HG03095 (cell line): ENCODE measurements around the gene FGF14.
"Not testable (repeated sequence)": the region's sequence is repeated elsewhere in the genome, so short reads cannot be mapped to it uniquely, and the experiment has no call there.

Source experiments
- ATAC-seq: cut with Tn5 transposase; IDR thresholded peaks from one replicate; pipeline ENCODE4 v1.9.1; 2021; ENCODE audit warnings: moderate library complexity; ENCODE audit not compliant: unreplicated experiment

Gene FGF14

GRCh38 chr13:101892296-101892695 is 509.6 kb downstream of the FGF14 start:
- ATAC-seq: no peak

DNA sequence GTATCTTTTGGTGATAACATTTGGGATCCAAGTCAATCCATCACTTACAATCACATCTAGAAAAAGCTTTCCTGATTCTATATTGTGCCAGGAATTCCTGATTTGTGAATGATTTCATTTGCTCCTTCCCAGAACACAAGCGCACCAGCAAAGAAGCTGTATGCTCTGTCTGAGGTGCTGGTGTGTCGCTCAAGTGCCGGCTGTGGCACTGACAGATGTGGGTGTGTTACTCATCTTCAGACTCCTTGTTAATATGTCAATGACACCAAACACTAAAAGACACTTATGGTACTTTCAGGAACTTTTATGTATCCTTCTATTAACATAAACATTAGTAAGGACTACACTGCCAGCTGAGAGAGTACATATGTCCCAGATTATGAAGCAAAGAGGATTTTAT is 520.3 kb downstream of the FGF14 start:
- no peak for ATAC-seq

GRCh38 chr13:101880581-101880980 is 521.3 kb downstream of the FGF14 start:
- ATAC-seq: no peak

DNA sequence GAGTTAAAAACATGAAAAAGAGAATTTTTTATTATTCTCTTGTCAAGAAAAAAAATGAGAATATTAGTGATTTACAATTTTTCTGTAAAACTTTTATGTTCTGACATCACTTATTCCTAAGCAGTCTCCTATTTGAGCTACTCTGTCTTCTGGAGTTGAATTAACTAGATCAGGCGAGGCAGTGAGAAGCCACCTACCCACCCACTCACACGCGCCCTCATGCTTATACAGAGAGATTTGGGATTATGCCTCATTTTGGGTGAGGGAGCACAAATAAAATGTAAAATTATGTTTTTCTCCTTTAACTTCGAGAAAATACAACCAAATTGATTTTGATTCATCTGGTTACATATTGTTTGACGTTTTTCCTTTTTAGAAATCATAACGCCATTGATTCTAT is 524.9 kb downstream of the FGF14 start:
- ATAC-seq: no peak

DNA sequence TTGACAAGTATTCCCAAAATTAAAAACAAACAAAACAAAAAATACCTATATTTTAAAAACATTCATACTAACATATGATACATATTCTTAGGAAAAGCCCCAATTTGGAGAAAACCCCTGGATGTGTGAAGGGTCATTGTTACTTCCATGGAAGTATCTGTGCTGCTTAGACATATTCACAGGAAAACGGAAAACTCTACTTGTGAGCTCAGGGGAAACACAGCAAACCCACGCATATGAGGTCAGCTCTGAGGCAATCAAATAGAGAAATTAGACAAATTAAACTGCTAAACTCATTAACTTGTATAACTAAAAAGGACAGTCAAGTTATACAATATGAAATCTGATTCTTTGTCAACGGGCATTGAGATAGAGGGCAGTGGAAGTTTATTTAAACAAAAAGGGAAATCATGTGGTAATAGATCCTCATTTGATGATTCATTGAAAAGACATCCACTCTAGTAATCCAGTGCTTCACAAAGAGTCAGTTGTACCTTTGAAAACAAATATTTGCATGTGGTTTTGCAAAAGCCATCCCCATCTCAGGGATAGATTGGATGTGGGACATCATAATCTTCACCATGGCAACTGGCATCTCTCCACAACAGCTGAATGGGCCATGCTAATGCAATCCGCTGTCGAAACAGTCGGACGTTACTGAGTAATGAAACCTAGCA is 526.0 kb downstream of the FGF14 start:
- ATAC-seq: no peak

- no peak for ATAC-seq
Observed at GRCh38 chr13:101875091-101875490, 526.8 kb downstream of the FGF14 start.

GRCh38 chr13:101869553-101869952 is 532.3 kb downstream of the FGF14 start:
- peak; percentile 81 for ATAC-seq

- ATAC-seq: no peak
Observed at GRCh38 chr13:101868585-101869469, 533.0 kb downstream of the FGF14 start.

- no peak for ATAC-seq
Observed at GRCh38 chr13:101866889-101867581, 534.8 kb downstream of the FGF14 start.

DNA sequence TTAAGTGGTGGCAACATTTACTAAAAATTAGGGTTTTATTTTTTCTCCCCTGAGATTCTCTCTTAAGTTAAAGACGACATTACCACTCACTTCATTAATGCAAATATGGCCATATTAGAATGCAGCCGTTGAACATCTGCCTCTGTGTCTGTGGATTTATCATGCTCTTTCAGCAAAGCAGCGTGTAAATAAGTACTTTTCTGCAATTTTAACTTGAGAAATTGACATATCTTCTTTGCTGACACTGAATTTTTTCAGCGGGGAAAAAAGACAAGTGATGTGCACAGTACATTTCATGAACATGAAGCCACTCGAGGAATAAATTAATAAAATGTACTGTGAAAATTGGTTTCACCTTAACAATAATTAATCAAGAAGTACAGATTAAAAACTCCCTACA is 543.0 kb downstream of the FGF14 start:
- no peak for ATAC-seq

- ATAC-seq: no peak
Observed at GRCh38 chr13:101846701-101847100, 555.1 kb downstream of the FGF14 start.

DNA sequence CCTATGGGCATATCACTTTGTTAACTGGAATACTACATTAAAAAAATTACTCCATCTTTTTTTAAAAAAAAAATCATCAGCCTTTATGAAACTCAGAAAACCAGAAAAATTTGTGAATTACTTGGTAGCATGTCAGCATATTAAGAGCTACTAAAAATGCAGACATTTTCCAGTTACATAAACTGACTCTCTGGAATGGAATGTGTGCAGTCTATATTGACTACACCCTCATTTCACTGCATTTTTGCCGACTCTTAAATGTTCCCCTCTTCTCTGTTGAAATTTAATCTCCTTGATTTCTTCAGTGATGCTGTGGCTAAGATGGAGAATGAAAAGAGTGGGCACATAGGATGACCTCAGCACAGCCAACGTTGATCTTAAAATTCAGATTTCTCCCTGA is 555.6 kb downstream of the FGF14 start:
- no peak for ATAC-seq

DNA sequence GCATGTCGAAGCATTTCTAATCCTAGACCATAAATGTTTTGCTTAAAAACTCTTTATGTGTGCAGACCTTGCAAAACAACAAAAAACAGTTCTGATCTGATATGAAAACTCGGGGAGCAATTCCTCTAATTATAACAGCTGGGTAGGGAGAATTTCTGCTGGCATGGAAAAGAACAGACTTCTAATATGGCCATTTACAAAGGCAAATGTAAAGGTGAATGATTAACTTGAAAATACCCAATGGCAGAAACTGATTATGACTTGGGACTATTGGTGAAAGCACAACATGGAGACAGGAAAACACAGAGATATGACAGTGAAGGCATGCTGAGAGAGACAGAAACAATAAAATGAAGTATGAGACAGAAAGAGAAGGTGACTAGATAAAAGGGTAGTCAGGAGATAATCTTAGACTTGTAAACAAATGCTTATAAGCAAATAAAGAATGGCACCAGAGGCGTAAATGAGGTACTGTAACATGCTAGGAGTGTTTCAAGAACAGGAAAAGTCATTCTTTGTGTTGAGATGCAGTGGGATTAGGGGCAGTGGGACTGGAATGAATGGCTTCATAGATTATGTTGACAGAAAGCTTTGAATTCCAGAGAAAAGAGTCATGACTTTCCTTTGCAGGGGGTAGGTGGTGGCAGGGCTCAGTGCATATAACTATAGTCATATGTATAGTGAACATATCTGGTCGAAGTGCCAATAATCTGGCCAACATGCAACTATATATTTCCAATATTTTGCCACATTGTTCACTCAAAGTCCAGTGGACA is 556.4 kb downstream of the FGF14 start:
- ATAC-seq: no peak

- ATAC-seq: no peak
Observed at GRCh38 chr13:101841698-101842097, 560.1 kb downstream of the FGF14 start.

- ATAC-seq: no peak
Observed at GRCh38 chr13:101838323-101838722, 563.5 kb downstream of the FGF14 start.

- ATAC-seq: not testable (repeated sequence)
Observed at GRCh38 chr13:101837778-101838177, 564.1 kb downstream of the FGF14 start.

DNA sequence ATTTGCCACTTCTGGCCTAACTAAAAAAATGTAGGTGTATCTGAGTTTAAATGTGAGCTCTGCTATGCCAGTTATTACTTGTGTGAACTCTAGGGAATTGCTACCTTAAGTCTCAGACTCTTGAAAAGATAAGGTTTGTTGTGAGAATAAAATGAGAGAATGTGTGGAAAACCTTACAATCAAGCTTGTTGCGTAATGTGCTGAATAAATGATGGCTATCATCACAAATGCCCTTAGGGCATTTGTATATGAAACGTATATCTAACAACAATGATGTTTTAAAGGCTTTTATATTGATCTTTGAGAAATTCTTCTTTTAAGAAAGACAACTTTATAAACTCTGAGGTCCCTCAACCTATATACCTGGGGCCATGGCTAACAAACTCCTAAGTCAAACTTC is 564.6 kb downstream of the FGF14 start:
- no peak for ATAC-seq

DNA sequence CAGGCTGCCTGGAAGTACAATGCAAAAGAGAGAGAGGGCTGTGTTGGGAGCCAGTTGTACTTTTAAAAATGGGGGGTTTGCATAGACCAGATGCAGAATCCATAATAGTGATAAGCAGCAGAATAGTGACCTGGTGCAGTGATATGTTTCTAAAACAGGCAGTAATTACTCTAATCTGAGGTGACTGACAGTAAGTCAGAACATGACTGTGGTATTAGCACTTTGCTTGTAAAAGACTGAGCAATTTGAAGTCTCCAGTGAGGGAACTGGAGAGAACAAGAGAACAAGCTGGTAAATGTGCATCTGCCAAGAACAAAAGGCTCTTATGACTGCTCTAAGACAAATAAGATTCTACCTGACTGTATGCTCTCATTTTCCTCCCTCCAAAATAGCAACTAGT is 565.9 kb downstream of the FGF14 start:
- ATAC-seq: no peak

- no peak for ATAC-seq
Observed at GRCh38 chr13:101833671-101834070, 568.2 kb downstream of the FGF14 start.

DNA sequence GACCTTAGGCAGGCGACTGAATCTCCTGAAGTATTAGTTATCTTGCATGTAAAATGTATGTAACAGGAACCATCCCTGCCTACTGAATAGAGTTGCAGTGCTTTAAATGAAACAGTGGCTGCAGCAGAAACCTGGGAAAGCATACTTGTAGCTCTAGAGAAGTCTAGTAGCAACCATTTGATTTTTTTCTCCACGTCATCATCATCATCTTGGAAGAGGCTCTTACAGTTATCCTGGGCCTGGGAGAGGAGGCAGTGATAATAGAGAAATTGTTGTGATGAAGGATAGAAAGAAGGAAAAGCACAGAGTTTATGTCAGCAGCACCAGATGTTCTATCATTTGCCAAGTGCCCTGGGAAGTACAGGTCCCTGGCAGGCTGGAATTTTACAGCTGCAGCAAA is 571.8 kb downstream of the FGF14 start:
- no peak for ATAC-seq

DNA sequence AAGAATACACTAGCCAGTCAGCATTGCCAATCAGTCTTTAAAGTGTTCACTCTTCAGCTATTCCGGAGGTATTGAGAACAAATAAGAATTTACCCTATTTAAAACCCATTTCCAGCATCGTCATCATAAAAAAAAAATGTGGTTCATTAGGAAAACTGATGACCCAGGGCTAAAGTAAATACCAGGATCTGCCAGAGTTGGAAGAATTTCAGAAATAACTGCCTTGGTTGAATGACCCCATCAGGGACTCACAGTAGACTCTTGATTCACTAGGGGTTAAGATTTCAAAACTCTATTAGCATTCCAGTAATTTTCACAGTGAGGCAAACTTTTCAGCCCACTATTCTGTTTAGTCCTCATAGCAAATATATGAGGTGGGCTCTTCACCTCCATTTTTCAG is 572.4 kb downstream of the FGF14 start:
- no peak for ATAC-seq
